Myocyte (in vitro differentiated cells): Measurements from ENCODE around the gene CHP2. TPM values are rescaled to one million over a fixed set of nuclear protein-coding genes. Genes with fewer than 3 reads are reported as not detected.
"Not testable (repeated sequence)": the region's sequence is repeated elsewhere in the genome, so short reads cannot be mapped to it uniquely, and the experiment has no call there.

ENCODE experiments used
- DNase-seq: peaks from one replicate; pipeline ENCODE4 v3.0.0-alpha.2; 2012; ENCODE audit warnings: low read depth
- polyA plus RNA-seq: library from polyadenylated mRNA; unstranded; fragments of >200 nt; gene quantifications from one replicate; pipeline ENCODE4 v1.2.1, GENCODE V29; 2012; ENCODE audit warnings: missing spikeins
- total RNA-seq: library from RNA; depleted of rRNA; stranded (reverse); fragments of >200 nt; gene quantifications from 2 replicates; pipeline ENCODE4 v1.2.3, GENCODE V29; 2014

CHP2 gene
- total RNA-seq = not detected in 2 replicates
- polyA plus RNA-seq = not detected

GRCh38 chr16:23754594-23755483 is at the start of gene CHP2:
Gene CHP2, plus strand, starts transcription at chr16:23755026. Its CDS starts 24 bp downstream, at chr16:23755050.
- no peak for DNase-seq

DNA sequence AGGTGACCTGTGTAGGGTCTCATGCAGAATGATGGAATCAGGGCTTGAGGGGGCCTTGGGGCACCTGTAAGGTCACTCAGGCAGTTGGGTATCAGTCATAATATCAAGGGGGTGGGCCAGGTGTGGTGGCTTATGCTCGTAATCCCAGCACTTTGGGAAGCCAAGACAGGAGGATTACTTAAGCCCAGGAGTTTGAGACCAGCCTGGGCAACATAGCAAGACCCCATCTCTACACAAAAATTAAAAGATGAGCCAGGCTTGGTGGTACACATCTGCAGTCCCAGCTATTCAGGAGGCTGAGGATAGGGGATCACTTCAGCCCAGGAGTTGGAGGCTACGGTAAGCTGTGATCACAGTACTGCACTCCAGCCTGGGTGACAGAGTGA is 49.3 kb upstream of the CHP2 start:
- no peak for DNase-seq

GRCh38 chr16:23706439-23706838 is 48.4 kb upstream of the CHP2 start:
- no peak for DNase-seq

DNA sequence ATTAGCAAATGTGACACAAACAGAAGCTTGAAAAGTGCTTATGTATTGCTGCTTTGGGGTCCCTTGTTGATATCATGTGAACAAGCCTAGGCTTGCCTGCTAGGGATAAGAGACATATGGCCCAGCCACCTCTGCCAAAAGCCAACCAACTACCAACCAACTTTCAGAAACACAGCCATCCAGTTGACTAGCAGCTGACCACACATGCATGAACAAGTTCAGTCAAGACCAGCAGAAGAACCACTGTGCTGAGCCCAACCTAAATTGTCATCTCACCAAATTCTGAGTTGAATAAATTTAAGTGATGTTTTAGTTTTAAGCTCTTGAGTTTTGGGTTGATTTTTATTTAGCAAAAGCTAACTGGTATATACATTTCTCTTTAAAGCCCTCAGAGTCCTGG is 45.3 kb upstream of the CHP2 start:
- no peak for DNase-seq

- DNase-seq = no peak
Observed at GRCh38 chr16:23710008-23710407, 44.8 kb upstream of the CHP2 start.

DNA sequence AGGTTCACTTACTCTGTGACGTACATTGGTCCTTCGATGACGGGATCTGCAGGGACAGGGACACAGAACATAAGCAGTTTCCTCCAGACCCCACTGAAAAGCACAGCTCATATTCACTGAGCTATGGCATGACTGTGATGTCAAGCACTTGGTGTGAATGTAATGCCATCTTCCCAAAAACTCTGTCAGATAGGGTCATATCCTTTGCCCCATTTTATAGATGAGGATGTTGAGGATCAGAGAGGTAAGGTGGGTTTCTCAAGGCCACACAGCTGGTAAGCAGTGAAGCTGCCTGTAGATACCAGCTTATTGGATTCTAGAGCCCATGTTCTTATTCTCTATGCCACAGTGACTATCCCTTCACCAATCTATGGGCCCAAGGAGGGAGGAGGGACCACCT is 44.3 kb upstream of the CHP2 start:
- DNase-seq = no peak

DNA sequence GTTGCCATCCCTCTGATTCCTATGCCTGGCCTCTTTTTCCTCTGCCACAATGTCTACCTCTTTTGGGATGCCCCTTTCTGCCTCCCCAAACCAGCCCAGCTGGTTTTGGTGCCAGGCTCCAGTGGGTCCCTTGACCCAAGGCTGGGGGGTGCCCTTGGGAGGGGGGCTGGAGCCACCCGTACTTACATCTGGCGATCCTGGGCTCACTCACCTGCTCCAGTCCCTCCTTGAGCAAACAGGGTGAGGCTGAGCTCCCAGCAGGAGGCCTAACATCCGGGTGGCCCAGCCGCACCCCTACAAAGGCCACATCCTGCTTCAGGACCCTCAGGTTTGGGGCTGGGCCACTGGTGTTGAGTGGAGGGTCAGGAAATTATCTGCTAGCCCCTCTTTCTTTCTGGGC is 43.0 kb upstream of the CHP2 start:
- DNase-seq = no peak

DNA sequence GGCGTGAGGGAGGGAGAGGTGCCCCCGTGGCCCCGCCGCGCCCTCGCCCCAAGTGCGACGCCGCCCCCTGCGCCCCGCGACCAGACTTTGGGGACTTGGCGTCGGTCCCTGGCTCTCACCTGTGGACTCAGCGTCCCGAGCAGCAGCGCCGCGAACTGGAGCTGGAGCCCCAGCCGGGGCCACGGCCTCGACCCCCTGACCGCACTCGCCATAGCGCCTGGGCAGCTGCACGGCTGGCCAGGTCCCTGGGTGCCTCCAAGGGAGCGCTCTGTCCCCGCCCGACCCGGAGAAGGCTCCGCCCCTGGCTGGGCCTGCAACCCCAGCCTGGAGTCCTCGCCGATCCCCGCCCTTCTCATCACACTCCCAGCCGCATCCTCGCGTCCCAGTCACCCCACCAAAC is 41.9 kb upstream of the CHP2 start, which contains the start of gene ERN2:
Gene ERN2, minus strand, starts transcription at position 247 of the 400 bp plus-strand sequence. Its CDS starts 35 bp downstream, at position 212.
- no peak for DNase-seq

DNA sequence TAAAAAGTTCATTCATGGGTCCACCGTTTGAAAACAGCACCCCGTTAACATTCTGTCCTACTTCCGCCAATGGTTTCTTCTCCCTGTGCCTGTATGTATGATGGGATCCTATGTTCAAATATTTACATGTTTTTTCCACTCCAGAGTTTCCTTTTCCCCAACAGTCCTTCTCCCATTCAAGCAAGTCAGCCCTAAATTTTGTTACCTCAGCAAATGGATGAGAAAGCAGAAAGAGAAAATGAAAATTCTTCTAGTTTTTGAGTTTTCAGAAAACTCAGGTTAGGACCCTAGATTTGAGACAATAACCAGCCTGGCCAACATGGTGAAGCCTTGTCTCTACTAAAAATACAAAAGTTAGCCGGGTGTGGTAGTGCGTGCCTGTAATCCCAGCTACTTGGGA is 38.3 kb upstream of the CHP2 start:
- DNase-seq = no peak

DNA sequence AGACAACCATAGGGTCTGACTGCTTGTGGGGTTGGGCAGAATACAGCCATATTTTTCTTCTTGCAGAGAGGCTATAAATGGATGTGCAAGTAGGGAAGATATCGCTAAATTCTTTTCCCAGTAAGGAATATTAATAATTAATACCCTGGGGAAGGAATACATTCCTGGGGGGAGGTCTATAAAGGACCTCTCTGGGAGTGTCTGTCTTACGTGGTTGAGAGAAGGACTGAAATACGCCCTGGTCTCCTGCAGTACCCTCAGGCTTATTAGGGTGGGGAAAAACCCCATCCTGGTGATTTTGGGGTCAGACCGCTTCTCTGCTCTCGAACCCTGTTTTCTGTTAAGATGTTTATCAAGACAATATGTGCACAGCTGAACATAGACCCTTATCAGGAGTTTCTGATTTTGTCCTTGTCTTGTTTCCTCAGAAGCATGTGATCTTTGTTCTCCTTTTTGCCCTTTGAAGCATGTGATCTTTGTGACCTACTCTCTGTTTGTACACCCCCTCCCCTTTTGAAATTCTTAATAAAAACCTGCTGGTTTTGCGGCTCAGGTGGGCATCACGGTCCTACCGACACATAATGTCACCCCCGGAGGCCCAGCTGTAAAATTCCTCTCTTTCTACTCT is 32.1 kb upstream of the CHP2 start:
- not testable (repeated sequence) for DNase-seq

- no peak for DNase-seq
Observed at GRCh38 chr16:23724096-23724784, 30.6 kb upstream of the CHP2 start.

DNA sequence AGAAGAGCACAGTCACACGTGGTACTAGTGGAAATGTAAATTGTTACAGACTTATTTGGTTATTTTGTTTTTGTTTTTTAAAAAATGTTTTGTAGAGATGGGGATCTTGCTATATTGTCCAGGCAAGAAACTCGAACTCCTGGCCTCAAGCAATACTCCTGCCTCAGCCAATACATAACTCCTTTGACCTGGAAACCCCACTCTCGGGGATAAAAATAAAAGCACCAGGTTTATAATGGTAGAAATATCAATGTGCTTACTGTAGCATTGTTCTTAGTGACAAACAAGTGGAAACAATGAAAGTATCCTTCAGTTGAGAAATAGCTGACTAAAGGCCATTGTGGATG is 30.1 kb upstream of the CHP2 start:
- DNase-seq = no peak

DNA sequence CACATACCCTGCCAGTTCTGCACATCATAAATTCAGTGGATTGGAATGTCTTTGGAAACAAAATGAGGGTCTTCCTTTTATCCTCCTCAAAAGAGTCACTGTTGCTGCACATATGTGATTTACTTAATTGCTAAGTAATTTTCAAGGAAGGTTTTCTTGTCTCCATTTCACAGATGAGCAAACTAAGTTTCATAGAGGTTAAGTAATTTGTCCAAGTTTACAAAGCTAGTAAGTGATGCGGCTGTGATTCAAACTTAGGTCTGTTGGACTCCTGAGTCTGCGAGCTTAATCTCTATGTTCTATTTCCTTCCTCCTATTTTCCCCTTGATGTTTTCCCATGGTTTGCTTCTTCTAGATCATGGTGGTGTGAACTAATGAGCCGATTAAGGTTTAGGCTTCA is 28.1 kb upstream of the CHP2 start:
- no peak for DNase-seq

GRCh38 chr16:23728112-23728477 is 26.7 kb upstream of the CHP2 start:
- DNase-seq = no peak

DNA sequence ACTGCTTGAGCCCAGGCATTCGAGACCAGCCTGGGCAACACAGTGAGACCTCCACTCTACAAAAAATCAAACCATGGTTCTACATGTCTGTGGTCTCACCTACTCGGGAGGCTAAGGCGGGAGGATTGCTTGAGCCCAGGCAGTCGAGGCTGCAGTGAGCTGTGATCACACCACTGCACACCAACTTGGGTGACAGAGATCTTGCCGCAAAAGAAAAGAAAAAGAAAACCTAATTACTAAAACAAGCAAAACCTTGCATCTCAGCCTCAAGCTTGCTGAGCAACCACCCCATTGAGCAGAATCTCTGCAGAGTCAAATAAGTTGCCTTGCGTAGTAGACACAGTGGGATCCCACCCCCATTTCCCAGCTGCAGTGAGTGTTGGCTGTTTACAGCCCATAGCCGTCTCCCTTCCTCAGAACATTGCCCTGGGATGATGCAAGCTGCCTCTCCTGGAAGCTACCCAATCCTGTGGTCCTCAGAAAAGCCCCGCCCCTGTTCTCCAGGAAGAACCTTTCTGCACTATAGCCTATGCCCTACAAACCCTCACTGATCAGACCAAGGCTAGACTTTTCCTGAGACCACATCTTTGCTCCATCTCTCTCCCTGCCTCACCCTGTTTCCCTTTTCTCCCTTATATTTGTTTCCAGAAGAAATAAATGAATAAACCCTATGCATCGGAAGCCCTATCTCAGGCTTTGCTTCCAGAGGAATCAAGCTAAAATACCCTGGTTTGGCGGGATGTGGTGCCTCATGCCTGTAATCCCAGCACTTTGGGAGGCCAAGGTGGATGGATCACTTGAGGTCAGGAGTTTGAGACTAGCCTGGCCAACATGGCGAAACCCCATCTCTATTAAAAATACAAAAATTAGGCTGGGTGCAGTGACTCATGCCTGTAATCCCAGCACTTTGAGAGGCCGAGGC is 25.1 kb upstream of the CHP2 start:
- peak; percentile 13 for DNase-seq

GRCh38 chr16:23734176-23734893 is 20.5 kb upstream of the CHP2 start:
- no peak for DNase-seq

- not testable (repeated sequence) for DNase-seq
Observed at GRCh38 chr16:23737423-23738028, 17.3 kb upstream of the CHP2 start.

GRCh38 chr16:23739516-23739915 is 15.3 kb upstream of the CHP2 start:
- no peak for DNase-seq

GRCh38 chr16:23741675-23742303 is 13.0 kb upstream of the CHP2 start:
- DNase-seq = no peak
